GM19467 (cell line): ENCODE measurements around the gene CASQ2.
"Not testable (repeated sequence)": the region's sequence is repeated elsewhere in the genome, so short reads cannot be mapped to it uniquely, and the experiment has no call there.

Experiments used
- ATAC-seq: cut with Tn5 transposase; IDR thresholded peaks from one replicate; pipeline ENCODE4 v1.9.1; 2021; ENCODE audit warnings: mild to moderate bottlenecking, moderate library complexity; ENCODE audit not compliant: unreplicated experiment

CASQ2 gene

GRCh38 chr1:115781343-115781742, 12.8 kb upstream of the CASQ2 start:
- no peak for ATAC-seq

- ATAC-seq = not testable (repeated sequence)
Measured at GRCh38 chr1:115780655-115781054, 12.1 kb upstream of the CASQ2 start.

- not testable (repeated sequence) for ATAC-seq
Measured at GRCh38 chr1:115779075-115779474, 10.6 kb upstream of the CASQ2 start.

GRCh38 chr1:115771847-115772457, 3.4 kb upstream of the CASQ2 start:
- ATAC-seq = no peak

- no peak for ATAC-seq
Measured at GRCh38 chr1:115771094-115771846, 2.8 kb upstream of the CASQ2 start.

- ATAC-seq = no peak
Measured at GRCh38 chr1:115767403-115767802, 1.1 kb downstream of the CASQ2 start.

GRCh38 chr1:115765091-115765490, 3.4 kb downstream of the CASQ2 start:
- ATAC-seq = no peak

- no peak for ATAC-seq
Measured at GRCh38 chr1:115764541-115764940, 4.0 kb downstream of the CASQ2 start.

GRCh38 chr1:115762779-115763178, 5.7 kb downstream of the CASQ2 start:
- ATAC-seq = no peak

- no peak for ATAC-seq
Measured at GRCh38 chr1:115761601-115762302, 6.8 kb downstream of the CASQ2 start.

- ATAC-seq = no peak
Measured at GRCh38 chr1:115757856-115758255, 10.7 kb downstream of the CASQ2 start.

GRCh38 chr1:115757326-115757725, 11.2 kb downstream of the CASQ2 start:
- ATAC-seq = no peak

GRCh38 chr1:115755456-115756370, 12.8 kb downstream of the CASQ2 start:
- ATAC-seq = no peak

- no peak for ATAC-seq
Measured at GRCh38 chr1:115753830-115754229, 14.7 kb downstream of the CASQ2 start.

- no peak for ATAC-seq
Measured at GRCh38 chr1:115753361-115753760, 15.2 kb downstream of the CASQ2 start.

- no peak for ATAC-seq
Measured at GRCh38 chr1:115748401-115749150, 19.9 kb downstream of the CASQ2 start.

- no peak for ATAC-seq
Measured at GRCh38 chr1:115746021-115746690, 22.4 kb downstream of the CASQ2 start.

- no peak for ATAC-seq
Measured at GRCh38 chr1:115744646-115745275, 23.8 kb downstream of the CASQ2 start.

GRCh38 chr1:115740811-115741210, 27.7 kb downstream of the CASQ2 start:
- no peak for ATAC-seq
